GM12878 (cell line): ENCODE results near the gene AGPAT4. TPM values are rescaled to one million over a fixed set of nuclear protein-coding genes. Genes with fewer than 3 reads are reported as not detected.

Experiments used
- ATAC-seq: fragments of 200-7000 bp; cut with Tn5 transposase; 3 replicates; pipeline ENCODE4 v1.9.1; 2020; ENCODE audit warnings: mild to moderate bottlenecking, moderate library complexity
- BruUV-seq: library from RNA; stranded (reverse); fragments of 400-500 nt; replicated peaks from 2 replicates; lab custom pipeline; 2021; lab: Mats Ljungman, UMichigan
- CTCF ChIA-PET: fragments of 300-600 bp; sonication (Branson Sonifier 250); formaldehyde crosslinking; extraction: SDS; loops from one replicate; lab custom pipeline; 2021; ENCODE audit warnings: inconsistent platforms; lab: Yijun Ruan, JAX
- POLR2A ChIA-PET: fragments of 350-600 bp; formaldehyde crosslinking; extraction: SDS; loops from one replicate; lab custom pipeline; 2021; ENCODE audit warnings: inconsistent platforms; lab: Charles Lee
- RAD21 ChIA-PET: fragments of 300-600 bp; sonication (Branson Sonifier 250); formaldehyde crosslinking; loops from one replicate; lab custom pipeline; 2023; ENCODE audit warnings: antibody characterized with exemption; ENCODE audit not compliant: unreplicated experiment; lab: Charles Lee
- SMC1A ChIA-PET: fragments of 300-600 bp; sonication (Branson Sonifier 250); formaldehyde crosslinking; loops from one replicate; lab custom pipeline; 2023; ENCODE audit not compliant: unreplicated experiment, uncharacterized antibody; lab: Charles Lee
- DNase-seq: peaks from one replicate; pipeline ENCODE4 v3.0.0-alpha.2; 2011; ENCODE audit warnings: low read depth, low spot score
- FAIRE-seq: peaks from 3 replicates; lab custom pipeline; 2011; peaks lifted over from hg19 to GRCh38; lab: Jason Lieb, UNC
- H2AFZ ChIP-seq: 2 replicates; pipeline ENCODE4 v1.6.0; 2011; ENCODE audit warnings: low read depth, low read length, control low read depth; ENCODE audit not compliant: control insufficient read depth
- H3K27ac ChIP-seq: 2 replicates; pipeline ENCODE4 v1.5.1; 2011; ENCODE audit warnings: control low read depth; ENCODE audit not compliant: control insufficient read depth, insufficient read depth
- H3K27me3 ChIP-seq, 2 experiments: replicated peaks in 1 of 2; 2 replicates each; pipeline versions ENCODE4 v1.6.0 to v1.6.1; 2011; ENCODE audit warnings: low read length in 1 of 2; ENCODE audit not compliant: control insufficient read depth in 2 of 2, insufficient read depth in 2 of 2
- H3K36me3 ChIP-seq, 2 experiments: 2 replicates each; pipeline ENCODE4 v1.5.1; 2011; ENCODE audit warnings: low read length in 1 of 2; ENCODE audit not compliant: control insufficient read depth in 2 of 2, insufficient read depth in 2 of 2
- H3K4me1 ChIP-seq: 2 replicates; pipeline ENCODE4 v1.6.1; 2011; ENCODE audit warnings: mild to moderate bottlenecking, low read length, moderate library complexity, mixed read lengths; ENCODE audit not compliant: control insufficient read depth, insufficient read depth
- H3K4me2 ChIP-seq: 2 replicates; pipeline ENCODE4 v1.6.0; 2011; ENCODE audit warnings: control low read depth; ENCODE audit not compliant: control insufficient read depth, insufficient read depth
- H3K4me3 ChIP-seq: fragments of 200-600 bp; sonication (generic); 2 replicates; pipeline ENCODE4 v1.5.1; 2016
- H3K79me2 ChIP-seq: 2 replicates; pipeline ENCODE4 v1.6.0; 2011; ENCODE audit warnings: low read length; ENCODE audit not compliant: control insufficient read depth, insufficient read depth
- H3K9ac ChIP-seq: 2 replicates; pipeline ENCODE4 v1.8.0; 2011; ENCODE audit warnings: low read length, control low read depth, mixed read lengths; ENCODE audit not compliant: control insufficient read depth, insufficient read depth
- H3K9me3 ChIP-seq: replicated peaks from 3 replicates; pipeline ENCODE4 v1.5.1; 2011; ENCODE audit warnings: mild to moderate bottlenecking, low read length; ENCODE audit not compliant: control insufficient read depth, insufficient read depth
- H4K20me1 ChIP-seq: 2 replicates; pipeline ENCODE4 v1.6.0; 2011; ENCODE audit not compliant: control insufficient read depth, insufficient read depth
- ASH2L ChIP-seq: fragments of 300-600, 200-600 bp; sonication (generic); IDR thresholded peaks from 2 replicates; pipeline ENCODE4 v1.6.1; 2017; ENCODE audit warnings: low read depth, mild to moderate bottlenecking, borderline replicate concordance
- ATF7 ChIP-seq: fragments of 450-650 bp; IDR thresholded peaks from 2 replicates; pipeline ENCODE4 v1.6.1; 2016; ENCODE audit warnings: low read depth, mild to moderate bottlenecking
- BCL11A ChIP-seq: IDR thresholded peaks from 2 replicates; pipeline ENCODE4 v1.6.1; 2011; ENCODE audit warnings: low read depth, low read length
- BCLAF1 ChIP-seq: fragments of 450-650 bp; IDR thresholded peaks from 2 replicates; pipeline ENCODE4 v1.6.1; 2017; ENCODE audit warnings: antibody characterized with exemption, mild to moderate bottlenecking, moderate library complexity
- CBFB ChIP-seq: IDR thresholded peaks from 2 replicates; pipeline ENCODE4 v1.6.1; 2016; ENCODE audit warnings: antibody characterized with exemption, low read depth
- E4F1 ChIP-seq: fragments of 450-650 bp; IDR thresholded peaks from 2 replicates; pipeline ENCODE4 v1.6.1; 2018; ENCODE audit warnings: borderline replicate concordance, mild to moderate bottlenecking; ENCODE audit not compliant: partially characterized antibody
- HSF1 ChIP-seq: fragments of 150-350 bp; IDR thresholded peaks from 2 replicates; pipeline ENCODE4 v1.6.1; 2014; ENCODE audit warnings: mild to moderate bottlenecking, low read depth, low read length
- PML ChIP-seq: IDR thresholded peaks from 2 replicates; pipeline ENCODE4 v1.6.1; 2012; ENCODE audit warnings: low read length, inconsistent platforms
- POLR2A ChIP-seq: IDR thresholded peaks from 2 replicates; pipeline ENCODE4 v1.6.1; 2011; ENCODE audit warnings: low read depth, mild to moderate bottlenecking, low read length
- RAD51 ChIP-seq: fragments of 450-650 bp; IDR thresholded peaks from 2 replicates; pipeline ENCODE4 v1.6.1; 2016; ENCODE audit warnings: moderate library complexity, mild to moderate bottlenecking, inconsistent platforms
- RBBP5 ChIP-seq: fragments of 200-600 bp; sonication (generic); conservative IDR thresholded peaks from 2 replicates; pipeline ENCODE4 v1.6.1; 2016
- SREBF2 ChIP-seq: IDR thresholded peaks from 2 replicates; pipeline ENCODE4 v1.6.1; 2012; ENCODE audit warnings: mild to moderate bottlenecking, low read length
- TCF12 ChIP-seq: IDR thresholded peaks from 2 replicates; pipeline ENCODE4 v1.6.1; 2011; ENCODE audit warnings: low read depth, mild to moderate bottlenecking, low read length
- ZBTB33 ChIP-seq: fragments of 450-650 bp; IDR thresholded peaks from 2 replicates; pipeline ENCODE4 v1.6.1; 2017; ENCODE audit warnings: mild to moderate bottlenecking
- ZZZ3 ChIP-seq: IDR thresholded peaks from 2 replicates; pipeline ENCODE4 v1.6.1; 2011; ENCODE audit warnings: low read depth; ENCODE audit not compliant: control insufficient read depth, insufficient read length
- WGBS: methylation state at CpG from one replicate; pipeline ENCODE4 v1.1.6; 2016; ENCODE audit warnings: low lambda C conversion rate; ENCODE audit not compliant: insufficient replicate concordance, insufficient coverage; ENCODE audit errors: missing lambda C conversion rate; 5-methylcytosine and 5-hydroxymethylcytosine counted together
- in situ Hi-C: fragments of 300-500 bp; cut with MboI; formaldehyde crosslinking; loops from 9 replicates; pipeline ENCODE4 v1.14.3; 2018; ENCODE audit warnings: mixed read lengths
- intact Hi-C: fragments of 100-400 bp; cut with micrococcal nuclease; formaldehyde crosslinking; loops from one replicate; pipeline ENCODE4 v1.14.2; 2022; ENCODE audit not compliant: unreplicated experiment
- polyA plus RNA-seq, 11 experiments: library from polyadenylated mRNA; depleted of rRNA in 4 of 11; unstranded in 6 of 11; stranded (reverse) in 5 of 11; fragments of >200 nt; fragmentation: Nextera tagmentation in 4 of 11; fragmentation: Illumina TruSeq in 1 of 11; extraction: Ambion mirVana in 4 of 11; extraction: Trizol in 1 of 11; gene quantifications; 1 replicate in 1 of 11; 2 replicates in 10 of 11; pipeline versions ENCODE4 v1.2.1 to v1.2.3, GENCODE V29; 2011 to 2016; ENCODE audit warnings: inconsistent platforms in 2 of 11, missing spikeins in 2 of 11, low read depth in 1 of 11
- total RNA-seq, 4 experiments: library from RNA; depleted of rRNA in 3 of 4; stranded (reverse); fragments of >200 nt in 3 of 4; fragmentation: Illumina TruSeq in 1 of 4; extraction: Trizol in 1 of 4; gene quantifications; 2 replicates each; pipeline versions ENCODE4 v1.2.1 to v1.2.3, GENCODE V29; 2013 to 2021

The AGPAT4 gene
- total and polyA plus RNA-seq, 10 of the 15 experiments (the other 5 are each of a cell fraction or from before 2014, with no cell fraction given), result 0.34 to 2.2 (median 1.3) TPM

GRCh38 chr6:161305860-161306259 lies 32.0 kb upstream of the AGPAT4 start:
- intact Hi-C loops (no loop called here), in situ Hi-C loops (no loop called here)
- H4K20me1 ChIP-seq, result no peaks in the 10 kb centered on the region
- H3K4me3 ChIP-seq, result no peak overlapping the region
- no peaks in the 10 kb centered on the region for H3K27me3 ChIP-seq
- ATAC-seq (no peak), FAIRE-seq (no peak), DNase-seq (no peak)
- CTCF ChIA-PET, result no interaction called here
- H3K9me3 ChIP-seq, result no peaks in the 10 kb centered on the region
- SMC1A ChIA-PET, result interaction anchor here (1.1 kb wide), 1 partner anchor 64 kb away, joined by 3 read pairs; no protein-coding TSS in a partner anchor
- 15% methylated on average over 4 of the region's 4 CpGs for WGBS
- no peak overlapping the region for H3K27ac ChIP-seq
- no peak for TF ChIP-seq CBFB
- TF ChIP-seq ATF7, result no peak
- TF ChIP-seq HSF1, result no peak
- no peak for TF ChIP-seq RBBP5
- no peak for TF ChIP-seq PML
- TF ChIP-seq POLR2A, result no peak
- no peak for TF ChIP-seq BCL11A
- TF ChIP-seq E4F1, result no peak
- no peak for TF ChIP-seq BCLAF1
- TF ChIP-seq ZZZ3, result no peak
- no peak for TF ChIP-seq ASH2L
- no peak for TF ChIP-seq SREBF2
- no peak for TF ChIP-seq TCF12
- TF ChIP-seq RAD51, result no peak
- no peak for TF ChIP-seq ZBTB33
- BruUV-seq, result no TSS peak
- POLR2A ChIA-PET, result no interaction called here
- no peaks in the 10 kb centered on the region for H3K79me2 ChIP-seq
- no peaks in the 10 kb centered on the region for H3K36me3 ChIP-seq
- H3K4me1 ChIP-seq, result no peaks in the 10 kb centered on the region
- H3K9ac ChIP-seq, result no peak overlapping the region
- RAD21 ChIA-PET, result no interaction called here
- H3K4me2 ChIP-seq, result no peak overlapping the region
- no peak overlapping the region for H2AFZ ChIP-seq
